Thyroid gland (tissue), 4 donors: ENCODE data around the gene LSM3.

Source experiments
- POLR2A ChIP-seq, 2 donors: fragments of 450-650 bp; IDR thresholded peaks; one replicate each; pipeline ENCODE4 v1.6.1; 2017; ENCODE audit warnings: antibody characterized with exemption in 2 of 2, mild to moderate bottlenecking in 2 of 2, moderate library complexity in 1 of 2
- TF ChIP-seq, protein P1 (sequence below), 6 experiments: fragments of 200-600 bp in 3 of 6; fragments of 450-650 bp in 3 of 6; sonication (generic) in 3 of 6; IDR thresholded peaks; one replicate each; pipeline ENCODE4 v1.5.1; 2016 to 2019; ENCODE audit warnings: antibody characterized with exemption in 6 of 6, mild to moderate bottlenecking in 2 of 6, inconsistent platforms in 1 of 6, moderate library complexity in 1 of 6

- TF ChIP-seq, protein P1, sequence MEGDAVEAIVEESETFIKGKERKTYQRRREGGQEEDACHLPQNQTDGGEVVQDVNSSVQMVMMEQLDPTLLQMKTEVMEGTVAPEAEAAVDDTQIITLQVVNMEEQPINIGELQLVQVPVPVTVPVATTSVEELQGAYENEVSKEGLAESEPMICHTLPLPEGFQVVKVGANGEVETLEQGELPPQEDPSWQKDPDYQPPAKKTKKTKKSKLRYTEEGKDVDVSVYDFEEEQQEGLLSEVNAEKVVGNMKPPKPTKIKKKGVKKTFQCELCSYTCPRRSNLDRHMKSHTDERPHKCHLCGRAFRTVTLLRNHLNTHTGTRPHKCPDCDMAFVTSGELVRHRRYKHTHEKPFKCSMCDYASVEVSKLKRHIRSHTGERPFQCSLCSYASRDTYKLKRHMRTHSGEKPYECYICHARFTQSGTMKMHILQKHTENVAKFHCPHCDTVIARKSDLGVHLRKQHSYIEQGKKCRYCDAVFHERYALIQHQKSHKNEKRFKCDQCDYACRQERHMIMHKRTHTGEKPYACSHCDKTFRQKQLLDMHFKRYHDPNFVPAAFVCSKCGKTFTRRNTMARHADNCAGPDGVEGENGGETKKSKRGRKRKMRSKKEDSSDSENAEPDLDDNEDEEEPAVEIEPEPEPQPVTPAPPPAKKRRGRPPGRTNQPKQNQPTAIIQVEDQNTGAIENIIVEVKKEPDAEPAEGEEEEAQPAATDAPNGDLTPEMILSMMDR (IDR thresholded peaks at IDR 0.05): no peak
- TF ChIP-seq POLR2A (IDR thresholded peaks at IDR 0.05): no peak
These were observed 2.6 kb downstream of the LSM3 start for GRCh38 chr3:14181253-14181652.
